Measurements from ENCODE around the gene USH2A. TPM values are rescaled to one million over a fixed set of nuclear protein-coding genes. Genes with fewer than 3 reads are reported as not detected.
"Not testable (repeated sequence)": the region's sequence is repeated elsewhere in the genome, so short reads cannot be mapped to it uniquely, and the experiment has no call there.

The USH2A gene
- total RNA-seq, 2 donors from 2014 or later = 0.62 to 3.1 TPM

DNA sequence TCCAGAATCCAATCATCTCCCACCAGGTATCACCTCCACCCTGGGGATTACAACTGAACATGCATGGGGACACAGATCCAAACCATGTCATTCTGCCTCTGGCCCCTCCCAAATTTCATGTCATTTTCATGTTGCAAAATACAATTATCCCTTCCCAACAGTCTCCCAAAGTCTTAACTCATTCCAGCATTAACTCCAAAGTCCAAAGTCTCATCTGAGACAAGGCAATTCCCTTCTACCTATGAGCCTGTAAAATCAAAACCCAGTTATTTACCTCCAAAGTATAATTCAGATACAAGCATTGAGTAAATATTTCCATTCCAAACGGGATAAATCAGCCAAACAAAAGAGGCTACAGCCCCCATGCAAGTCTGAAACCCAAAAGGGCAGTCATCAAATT, 73.1 kb downstream of the USH2A start:
- H3K27me3 Mint-ChIP-seq (ENCODE audit: insufficient read depth) = no peaks in the 10 kb centered on the region
- Histone ChIP-seq H3K27me3 (ENCODE audit: control insufficient read depth, insufficient read depth, low read length, poor library complexity, severe bottlenecking) (no peaks in the 10 kb centered on the region), H3K36me3 (ENCODE audit: control insufficient read depth, insufficient read depth, low read length) (no peaks in the 10 kb centered on the region), H3K9ac (ENCODE audit: extremely low read depth, low read length, poor library complexity, severe bottlenecking) (no peak overlapping the region), H3K4me3 (ENCODE audit: low read length) (no peak overlapping the region), H3K9me3 (ENCODE audit: control insufficient read depth, low read length) (peaks cover 14% of the 10 kb centered on the region), H3K27ac (ENCODE audit: low read depth, low read length) (no peak overlapping the region), H3K4me1 (ENCODE audit: control insufficient read depth, insufficient read depth, low read length) (no peaks in the 10 kb centered on the region)
- no peak for DNase-seq
- WGBS, 2 experiments (ENCODE audit: insufficient coverage in 1 of 2, insufficient read length in 1 of 2) = 67% methylated on average over 1 of the region's 1 CpG; no CpG with 5 or more reads in 1 of the 2 experiments
- no peak for TF ChIP-seq CTCF (conservative IDR thresholded peaks at IDR 0.05)
- no peak overlapping the region for H3K27ac Mint-ChIP-seq
- H3K4me3 Mint-ChIP-seq = no peak overlapping the region
- no peaks in the 10 kb centered on the region for H3K9me3 Mint-ChIP-seq
- no peaks in the 10 kb centered on the region for H3K4me1 Mint-ChIP-seq
- H3K36me3 Mint-ChIP-seq (ENCODE audit: low read depth) = no peaks in the 10 kb centered on the region

- no peak overlapping the region for H3K27ac Mint-ChIP-seq
These were observed 76.7 kb downstream of the USH2A start for GRCh38 chr1:216346526-216346925.

DNA sequence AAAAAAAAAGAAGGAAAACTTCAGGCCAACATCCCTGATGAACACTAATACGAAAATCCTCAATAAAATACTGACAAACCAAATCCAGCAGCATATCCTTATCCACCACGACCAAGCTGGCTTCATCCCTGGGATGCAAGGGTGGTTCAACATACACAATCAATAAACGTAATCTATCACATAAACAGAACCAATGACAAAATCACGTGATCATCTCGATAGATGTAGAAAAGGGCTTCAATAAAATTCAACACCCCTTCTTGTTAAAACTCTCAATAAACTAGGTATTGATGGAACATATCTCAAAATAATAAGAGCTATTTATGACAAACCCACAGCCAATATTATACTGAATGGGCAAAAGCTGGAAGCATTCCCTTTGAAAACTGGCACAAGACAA, 82.7 kb downstream of the USH2A start:
- not testable (repeated sequence) for H3K4me1 Mint-ChIP-seq; H3K9ac ChIP-seq (ENCODE audit: extremely low read depth, low read length, poor library complexity, severe bottlenecking); H3K27ac Mint-ChIP-seq; H3K4me1 ChIP-seq (ENCODE audit: control insufficient read depth, insufficient read depth, low read length); H3K27me3 ChIP-seq (ENCODE audit: control insufficient read depth, insufficient read depth, low read length, poor library complexity, severe bottlenecking); H3K4me3 Mint-ChIP-seq; H3K27ac ChIP-seq (ENCODE audit: low read depth, low read length); DNase-seq; H3K9me3 Mint-ChIP-seq; H3K36me3 Mint-ChIP-seq (ENCODE audit: low read depth); H3K27me3 Mint-ChIP-seq (ENCODE audit: insufficient read depth); H3K4me3 ChIP-seq (ENCODE audit: low read length); H3K36me3 ChIP-seq (ENCODE audit: control insufficient read depth, insufficient read depth, low read length); H3K9me3 ChIP-seq (ENCODE audit: control insufficient read depth, low read length)
- WGBS, 2 experiments (ENCODE audit: insufficient coverage in 1 of 2, insufficient read length in 1 of 2) = 93% methylated on average over 5 of the region's 5 CpGs; no CpG with 5 or more reads in 1 of the 2 experiments

More at GRCh38 chr1:216346526-216346925, 76.7 kb downstream of the USH2A start:
- Histone ChIP-seq H3K9me3 (ENCODE audit: control insufficient read depth, low read length) (peaks cover 14% of the 10 kb centered on the region), H3K27me3 (ENCODE audit: control insufficient read depth, insufficient read depth, low read length, poor library complexity, severe bottlenecking) (no peaks in the 10 kb centered on the region), H3K4me1 (ENCODE audit: control insufficient read depth, insufficient read depth, low read length) (no peaks in the 10 kb centered on the region), H3K4me3 (ENCODE audit: low read length) (no peak overlapping the region), H3K9ac (ENCODE audit: extremely low read depth, low read length, poor library complexity, severe bottlenecking) (no peak overlapping the region), H3K36me3 (ENCODE audit: control insufficient read depth, insufficient read depth, low read length) (no peaks in the 10 kb centered on the region), H3K27ac (ENCODE audit: low read depth, low read length) (no peak overlapping the region)
- no peak for DNase-seq
- no peaks in the 10 kb centered on the region for H3K27me3 Mint-ChIP-seq (ENCODE audit: insufficient read depth)
- no peaks in the 10 kb centered on the region for H3K36me3 Mint-ChIP-seq (ENCODE audit: low read depth)
- TF ChIP-seq CTCF (conservative IDR thresholded peaks at IDR 0.05) = no peak
- H3K4me3 Mint-ChIP-seq = no peak overlapping the region
- 92% methylated on average over 2 to 3 of the region's 3 CpGs for WGBS, 2 experiments (ENCODE audit: insufficient coverage in 1 of 2, insufficient read length in 1 of 2)
- peaks cover 2% of the 10 kb centered on the region for H3K9me3 Mint-ChIP-seq
- H3K4me1 Mint-ChIP-seq = no peaks in the 10 kb centered on the region

- Histone ChIP-seq H3K4me1 (ENCODE audit: control insufficient read depth, insufficient read depth, low read length) (no peaks in the 10 kb centered on the region), H3K4me3 (ENCODE audit: low read length) (no peak overlapping the region), H3K9ac (ENCODE audit: extremely low read depth, low read length, poor library complexity, severe bottlenecking) (no peak overlapping the region), H3K27ac (ENCODE audit: low read depth, low read length) (no peak overlapping the region), H3K9me3 (ENCODE audit: control insufficient read depth, low read length) (peaks cover 6% of the 10 kb centered on the region), H3K36me3 (ENCODE audit: control insufficient read depth, insufficient read depth, low read length) (no peaks in the 10 kb centered on the region), H3K27me3 (ENCODE audit: control insufficient read depth, insufficient read depth, low read length, poor library complexity, severe bottlenecking) (no peaks in the 10 kb centered on the region)
- H3K4me1 Mint-ChIP-seq = no peaks in the 10 kb centered on the region
- no peaks in the 10 kb centered on the region for H3K27me3 Mint-ChIP-seq (ENCODE audit: insufficient read depth)
- H3K9me3 Mint-ChIP-seq = peaks cover 14% of the 10 kb centered on the region
- no peak for TF ChIP-seq CTCF (conservative IDR thresholded peaks at IDR 0.05)
- H3K36me3 Mint-ChIP-seq (ENCODE audit: low read depth) = no peaks in the 10 kb centered on the region
- DNase-seq = no peak
- H3K4me3 Mint-ChIP-seq = no peak overlapping the region
- H3K27ac Mint-ChIP-seq = no peak overlapping the region
- 88 to 89% methylated on average over 2 to 3 of the region's 3 CpGs for WGBS, 2 experiments (ENCODE audit: insufficient coverage in 1 of 2, insufficient read length in 1 of 2)
These were observed 90.8 kb downstream of the USH2A start for GRCh38 chr1:216332462-216332861.

Measured in endodermal cell (in vitro differentiated cells).